Ascending aorta (tissue), 2 donors: Measurements from ENCODE around the gene C14orf119. TPM values are rescaled to one million over a fixed set of nuclear protein-coding genes. Genes with fewer than 3 reads are reported as not detected.

Experiments used
- DNase-seq, 2 donors: peaks; one replicate each; pipeline ENCODE4 v3.0.0-alpha.2; 2019; ENCODE audit warnings: low spot score in 2 of 2
- H3K27ac ChIP-seq, 2 donors: fragments of 200-600 bp; sonication (generic); one replicate each; pipeline ENCODE4 v1.5.1; 2016 to 2017; ENCODE audit warnings: mild to moderate bottlenecking in 1 of 2
- H3K27me3 ChIP-seq: fragments of 200-600 bp; sonication (generic); one replicate; pipeline ENCODE4 v1.5.1; 2017
- H3K36me3 ChIP-seq, 2 donors: fragments of 200-600 bp; sonication (generic); one replicate each; pipeline ENCODE4 v1.5.1; 2016
- H3K4me1 ChIP-seq, 2 donors: fragments of 200-600 bp; sonication (generic); one replicate each; pipeline ENCODE4 v1.5.1; 2016 to 2017; ENCODE audit warnings: mild to moderate bottlenecking in 1 of 2
- H3K4me3 ChIP-seq, 2 donors: fragments of 200-600 bp; sonication (generic); one replicate each; pipeline ENCODE4 v1.5.1; 2016 to 2017; ENCODE audit warnings: mild to moderate bottlenecking in 1 of 2
- H3K9me3 ChIP-seq, 2 donors: fragments of 200-600 bp; sonication (generic); one replicate each; pipeline ENCODE4 v1.5.1; 2016
- intact Hi-C: fragments of 100-400 bp; cut with DNase I; formaldehyde crosslinking; loops from one replicate; pipeline ENCODE4 v1.15.1; 2023
- total RNA-seq: library from RNA; depleted of rRNA; stranded (reverse); fragments of >200 nt; gene quantifications from one replicate; pipeline ENCODE4 v1.1.0, GENCODE V29; 2016
- TF ChIP-seq, protein P1 (sequence below), 3 experiments: fragments of 200-600 bp in 2 of 3; fragments of 450-650 bp in 1 of 3; sonication (generic) in 2 of 3; IDR thresholded peaks; one replicate each; pipeline ENCODE4 v1.5.1; 2016 to 2019; ENCODE audit warnings: antibody characterized with exemption in 3 of 3, mild to moderate bottlenecking in 1 of 3, moderate library complexity in 1 of 3

C14orf119 gene
- total RNA-seq, 1 donor from 2014 or later = 2.2 TPM

DNA sequence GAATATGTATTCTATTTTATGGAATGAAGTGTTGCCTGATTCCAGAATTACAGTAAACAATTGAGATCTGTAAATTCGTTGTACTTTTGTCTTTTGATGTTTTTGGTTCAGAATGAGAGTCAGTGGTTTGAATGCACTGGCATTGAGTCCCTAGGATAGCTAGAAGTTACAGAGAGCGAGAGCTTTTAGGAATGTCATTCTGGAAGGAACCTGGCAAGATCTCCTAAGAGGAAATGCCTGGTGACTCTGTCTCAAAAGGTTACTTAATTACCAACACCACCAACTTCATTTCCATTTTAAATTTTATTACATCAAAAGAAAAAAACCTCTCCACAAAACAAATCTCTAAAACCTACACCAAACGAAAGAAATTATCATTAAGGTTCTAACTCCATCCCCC, 29.7 kb downstream of the C14orf119 start:
- Histone ChIP-seq H3K9me3 (no peaks in the 10 kb centered on the region), H3K27ac (peak overlapping the region; percentile 58 to 72), H3K4me1 (peaks cover 6 to 30% of the 10 kb centered on the region in 2 donors), H3K27me3 (no peaks in the 10 kb centered on the region), H3K36me3 (peaks cover 32 to 40% of the 10 kb centered on the region in 2 donors), H3K4me3 (no peak overlapping the region)
- TF ChIP-seq, protein P1, sequence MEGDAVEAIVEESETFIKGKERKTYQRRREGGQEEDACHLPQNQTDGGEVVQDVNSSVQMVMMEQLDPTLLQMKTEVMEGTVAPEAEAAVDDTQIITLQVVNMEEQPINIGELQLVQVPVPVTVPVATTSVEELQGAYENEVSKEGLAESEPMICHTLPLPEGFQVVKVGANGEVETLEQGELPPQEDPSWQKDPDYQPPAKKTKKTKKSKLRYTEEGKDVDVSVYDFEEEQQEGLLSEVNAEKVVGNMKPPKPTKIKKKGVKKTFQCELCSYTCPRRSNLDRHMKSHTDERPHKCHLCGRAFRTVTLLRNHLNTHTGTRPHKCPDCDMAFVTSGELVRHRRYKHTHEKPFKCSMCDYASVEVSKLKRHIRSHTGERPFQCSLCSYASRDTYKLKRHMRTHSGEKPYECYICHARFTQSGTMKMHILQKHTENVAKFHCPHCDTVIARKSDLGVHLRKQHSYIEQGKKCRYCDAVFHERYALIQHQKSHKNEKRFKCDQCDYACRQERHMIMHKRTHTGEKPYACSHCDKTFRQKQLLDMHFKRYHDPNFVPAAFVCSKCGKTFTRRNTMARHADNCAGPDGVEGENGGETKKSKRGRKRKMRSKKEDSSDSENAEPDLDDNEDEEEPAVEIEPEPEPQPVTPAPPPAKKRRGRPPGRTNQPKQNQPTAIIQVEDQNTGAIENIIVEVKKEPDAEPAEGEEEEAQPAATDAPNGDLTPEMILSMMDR (IDR thresholded peaks at IDR 0.05) = no peak
- intact Hi-C loops = loop anchor here (2.0 kb wide), 1 partner anchor 18 kb away; no protein-coding TSS in a partner anchor
- no peak for DNase-seq

DNA sequence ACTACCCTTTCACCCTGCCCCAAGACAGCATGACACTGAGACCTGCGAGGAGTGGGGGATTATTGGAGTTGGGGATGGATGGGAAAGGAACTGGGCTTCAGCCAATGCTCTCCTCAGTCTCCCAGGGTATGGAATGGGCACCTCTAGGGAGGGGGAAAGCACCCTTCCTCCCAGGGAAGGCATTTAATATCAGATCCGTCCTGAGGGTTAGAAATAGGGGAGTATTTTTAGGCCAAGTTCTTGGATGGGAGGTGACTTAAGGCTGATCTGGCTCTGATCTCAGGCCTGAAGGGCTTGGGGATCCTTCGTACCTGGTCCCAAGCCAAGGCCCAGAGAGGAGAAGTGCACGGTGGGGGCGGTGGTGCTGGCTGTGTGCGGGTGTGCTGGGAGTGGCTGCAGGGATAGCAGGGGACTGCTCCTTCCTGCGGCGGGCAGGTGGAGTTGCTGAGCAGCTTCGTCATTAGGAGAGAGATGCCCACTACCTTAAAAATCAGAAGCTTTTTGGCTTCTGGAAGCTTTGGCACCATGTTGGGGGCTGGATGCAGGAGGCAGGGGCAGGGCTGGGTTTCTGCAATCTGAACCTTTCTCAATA, 30.7 kb downstream of the C14orf119 start:
- peak overlapping the region; percentile 58 to 72 for H3K27ac ChIP-seq
- no peak for DNase-seq
- H3K4me3 ChIP-seq = no peak overlapping the region
- intact Hi-C loops = loop anchor here (2.0 kb wide), 1 partner anchor 17 kb away; no protein-coding TSS in a partner anchor
- peaks cover 35 to 49% of the 10 kb centered on the region in 2 donors for H3K36me3 ChIP-seq
- TF ChIP-seq, protein P1 (IDR thresholded peaks at IDR 0.05) = no peak
- peaks cover 6 to 29% of the 10 kb centered on the region in 2 donors for H3K4me1 ChIP-seq
- H3K9me3 ChIP-seq = no peaks in the 10 kb centered on the region
- H3K27me3 ChIP-seq = no peaks in the 10 kb centered on the region

DNA sequence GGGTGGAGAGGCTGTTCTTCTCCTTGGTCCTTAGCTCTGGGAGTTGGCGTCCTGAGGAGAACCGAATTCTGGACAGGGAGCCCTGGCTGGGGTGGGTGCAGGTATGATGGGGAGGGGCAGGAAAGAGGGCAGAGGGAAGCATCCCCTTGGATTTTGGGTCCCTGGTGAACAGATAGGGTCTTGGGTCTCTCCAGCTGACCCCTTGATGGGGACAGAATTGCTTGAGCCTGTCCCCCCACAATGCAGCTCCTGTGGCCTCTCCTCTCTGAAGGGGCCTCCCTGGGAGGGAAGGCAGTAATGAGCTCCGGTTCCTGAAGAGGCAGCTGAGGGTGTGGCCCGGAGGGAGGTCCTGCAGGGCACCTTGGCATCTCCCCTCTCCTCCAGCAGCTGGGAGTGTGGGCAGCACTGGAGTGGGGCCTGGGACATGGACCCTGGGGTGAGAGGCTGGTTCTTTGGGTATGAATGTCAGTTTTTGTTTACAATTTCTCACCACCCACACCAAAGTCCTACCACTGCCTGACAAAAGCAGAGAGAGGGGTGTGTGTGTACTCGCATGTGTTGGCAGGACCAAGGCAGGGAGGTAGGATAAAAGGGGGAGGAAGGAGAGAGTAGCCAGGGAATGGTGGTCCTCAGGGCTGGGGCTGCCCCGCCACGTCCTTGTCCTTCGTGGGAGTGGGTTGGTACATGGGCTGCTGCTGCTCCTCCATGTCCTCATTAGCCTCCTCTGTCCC, 31.4 kb downstream of the C14orf119 start:
- H3K36me3 ChIP-seq = peaks cover 39 to 56% of the 10 kb centered on the region in 2 donors
- no peaks in the 10 kb centered on the region for H3K27me3 ChIP-seq
- DNase-seq = no peak
- intact Hi-C loops = no loop called here
- peaks cover 0 to 25% of the 10 kb centered on the region in 2 donors for H3K4me1 ChIP-seq
- TF ChIP-seq, protein P1 (IDR thresholded peaks at IDR 0.05) = no peak
- H3K9me3 ChIP-seq = no peaks in the 10 kb centered on the region
- no peak overlapping the region for H3K4me3 ChIP-seq
- peak overlapping the region; percentile 58 to 72 for H3K27ac ChIP-seq

DNA sequence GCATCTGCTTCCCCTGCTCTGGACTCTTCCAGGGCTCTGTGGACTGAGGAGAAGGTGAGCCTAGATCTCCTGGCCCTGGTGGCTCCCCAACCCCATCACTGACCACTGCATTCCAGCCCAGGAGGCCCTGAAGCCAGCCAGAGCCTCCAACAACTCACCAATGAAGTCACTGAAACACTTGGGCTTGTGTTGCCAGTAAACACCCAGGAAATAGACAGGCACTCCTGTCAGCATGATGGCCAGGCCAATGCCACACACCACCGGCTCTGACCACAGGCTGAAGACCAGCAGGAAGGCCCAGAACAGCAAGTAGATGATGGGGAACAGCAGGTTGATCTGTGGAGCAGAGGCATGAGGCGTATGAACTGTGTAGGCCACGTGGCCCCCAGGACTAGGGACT, 32.6 kb downstream of the C14orf119 start:
- Histone ChIP-seq H3K27me3 (no peaks in the 10 kb centered on the region), H3K27ac (peak overlapping the region in 1 of 2 donors; percentile 35), H3K9me3 (no peaks in the 10 kb centered on the region), H3K4me3 (no peak overlapping the region), H3K36me3 (peaks cover 43 to 67% of the 10 kb centered on the region in 2 donors), H3K4me1 (peaks cover 0 to 25% of the 10 kb centered on the region in 2 donors)
- TF ChIP-seq, protein P1 (IDR thresholded peaks at IDR 0.05) = no peak
- DNase-seq = no peak
- intact Hi-C loops = no loop called here

DNA sequence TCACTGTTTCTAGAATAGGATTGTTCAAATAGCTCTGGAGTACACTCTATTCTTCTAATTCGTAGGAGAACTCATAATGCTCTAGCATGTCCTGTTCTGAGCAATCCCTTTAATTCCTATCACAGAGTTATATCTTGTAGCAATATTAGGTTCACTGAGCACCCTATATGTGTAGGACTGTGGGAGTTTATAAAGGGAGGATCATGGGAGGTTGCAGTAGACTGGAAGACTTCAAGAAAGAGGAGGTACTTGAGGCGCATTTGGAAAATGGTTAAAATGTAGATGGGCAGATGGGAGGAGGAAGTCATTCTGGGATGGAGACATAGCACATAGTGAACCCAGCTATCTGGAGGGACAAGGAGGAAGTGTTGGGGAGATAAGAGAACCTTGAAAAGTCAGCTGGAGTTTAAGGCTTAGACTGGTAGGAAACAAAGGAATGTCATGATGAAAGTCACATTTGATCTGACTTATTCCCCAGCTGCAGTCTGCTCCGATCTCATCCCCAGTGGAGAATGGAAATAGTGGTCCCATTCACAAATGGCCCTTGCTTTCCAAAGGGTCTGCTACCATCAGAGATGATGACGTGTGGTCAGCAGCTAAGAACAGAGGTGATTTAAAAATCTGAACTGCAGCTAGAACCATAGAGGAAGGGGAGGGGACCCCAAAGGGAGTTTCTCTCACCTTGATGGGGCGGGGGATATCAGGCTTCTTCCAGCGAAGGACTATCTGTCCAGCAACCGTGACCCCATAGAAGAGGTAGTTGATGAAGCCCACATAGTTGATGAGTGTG, 33.9 kb downstream of the C14orf119 start:
- Histone ChIP-seq H3K36me3 (peaks cover 45 to 72% of the 10 kb centered on the region in 2 donors), H3K9me3 (no peaks in the 10 kb centered on the region), H3K4me3 (no peak overlapping the region), H3K27ac (no peak overlapping the region), H3K27me3 (no peaks in the 10 kb centered on the region), H3K4me1 (peaks cover 0 to 18% of the 10 kb centered on the region in 2 donors)
- TF ChIP-seq, protein P1 (IDR thresholded peaks at IDR 0.05) = no peak
- intact Hi-C loops = no loop called here
- no peak for DNase-seq
